ENCODE measurements around the gene CA11. TPM values are rescaled to one million over a fixed set of nuclear protein-coding genes. Genes with fewer than 3 reads are reported as not detected.
"Not testable (repeated sequence)": the region's sequence is repeated elsewhere in the genome, so short reads cannot be mapped to it uniquely, and the experiment has no call there.

CA11 gene
- 1 to 10 TPM; 3.0 to 4.6 TPM for total RNA-seq

DNA sequence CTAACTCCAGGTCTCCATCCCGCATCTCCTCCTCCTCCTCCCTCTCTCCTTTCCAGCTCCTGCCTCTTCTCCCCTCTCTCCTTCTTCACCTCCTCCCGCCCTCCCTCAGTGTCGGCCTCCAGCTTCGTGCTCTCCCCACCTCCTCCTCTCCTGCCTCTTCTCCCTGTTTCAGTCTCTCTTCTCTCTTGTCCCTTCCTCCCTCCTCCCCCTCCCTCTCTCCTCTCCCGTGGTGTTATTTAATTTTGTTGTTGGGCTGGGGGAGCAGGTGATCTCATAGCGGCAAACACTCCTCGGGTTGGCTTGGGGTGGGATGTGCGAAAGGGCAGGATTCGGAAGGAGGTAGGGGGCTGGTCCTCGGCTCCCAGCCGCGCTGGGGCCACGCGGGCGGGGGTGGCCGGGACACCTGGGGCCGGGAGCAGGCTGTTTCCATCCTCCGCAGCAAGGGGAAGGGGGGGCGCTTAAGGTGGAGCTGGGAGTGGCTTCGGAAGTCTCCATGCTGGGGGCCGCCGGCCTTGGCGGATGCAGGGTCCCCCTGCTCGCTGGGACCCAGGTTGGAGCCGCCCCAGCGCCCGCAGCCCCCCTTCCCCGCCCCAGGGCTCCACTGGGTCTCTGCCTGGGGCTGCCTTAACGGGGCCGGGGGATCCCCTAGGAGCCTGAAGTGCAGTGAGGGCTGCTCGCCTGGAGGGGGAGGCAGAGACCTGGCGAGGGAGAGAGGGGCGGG, at the start of gene CA11:
CA11 (minus strand) TSS at position 187 of the 721 bp plus-strand sequence. CDS start 555 bp downstream, outside the sequence.
- Histone ChIP-seq H3K4me1 (ENCODE audit: control insufficient read depth in 1 of 2, low read depth in 2 of 2) (peaks cover 6 to 17% of the 10 kb centered on the region in 2 donors), H3K27ac (peak within 1 kb of the TSS; percentile 85 to 88), H3K9me3 (no peaks in the 10 kb centered on the region), H3K27me3 (replicated peaks; ENCODE audit: insufficient read depth) (no peaks in the 10 kb centered on the region), H3K36me3 (no peaks in the 10 kb centered on the region), H3K4me3 (peak within 1 kb of the TSS; percentile 84)
- peak; percentile 61 for ATAC-seq (ENCODE audit: insufficient number of reproducible peaks, low FRiP score, low read depth)
- TF ChIP-seq, protein P1, sequence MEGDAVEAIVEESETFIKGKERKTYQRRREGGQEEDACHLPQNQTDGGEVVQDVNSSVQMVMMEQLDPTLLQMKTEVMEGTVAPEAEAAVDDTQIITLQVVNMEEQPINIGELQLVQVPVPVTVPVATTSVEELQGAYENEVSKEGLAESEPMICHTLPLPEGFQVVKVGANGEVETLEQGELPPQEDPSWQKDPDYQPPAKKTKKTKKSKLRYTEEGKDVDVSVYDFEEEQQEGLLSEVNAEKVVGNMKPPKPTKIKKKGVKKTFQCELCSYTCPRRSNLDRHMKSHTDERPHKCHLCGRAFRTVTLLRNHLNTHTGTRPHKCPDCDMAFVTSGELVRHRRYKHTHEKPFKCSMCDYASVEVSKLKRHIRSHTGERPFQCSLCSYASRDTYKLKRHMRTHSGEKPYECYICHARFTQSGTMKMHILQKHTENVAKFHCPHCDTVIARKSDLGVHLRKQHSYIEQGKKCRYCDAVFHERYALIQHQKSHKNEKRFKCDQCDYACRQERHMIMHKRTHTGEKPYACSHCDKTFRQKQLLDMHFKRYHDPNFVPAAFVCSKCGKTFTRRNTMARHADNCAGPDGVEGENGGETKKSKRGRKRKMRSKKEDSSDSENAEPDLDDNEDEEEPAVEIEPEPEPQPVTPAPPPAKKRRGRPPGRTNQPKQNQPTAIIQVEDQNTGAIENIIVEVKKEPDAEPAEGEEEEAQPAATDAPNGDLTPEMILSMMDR (IDR thresholded peaks at IDR 0.05), result peak; percentile 93
- DNase-seq (ENCODE audit: low spot score), result no peak

DNA sequence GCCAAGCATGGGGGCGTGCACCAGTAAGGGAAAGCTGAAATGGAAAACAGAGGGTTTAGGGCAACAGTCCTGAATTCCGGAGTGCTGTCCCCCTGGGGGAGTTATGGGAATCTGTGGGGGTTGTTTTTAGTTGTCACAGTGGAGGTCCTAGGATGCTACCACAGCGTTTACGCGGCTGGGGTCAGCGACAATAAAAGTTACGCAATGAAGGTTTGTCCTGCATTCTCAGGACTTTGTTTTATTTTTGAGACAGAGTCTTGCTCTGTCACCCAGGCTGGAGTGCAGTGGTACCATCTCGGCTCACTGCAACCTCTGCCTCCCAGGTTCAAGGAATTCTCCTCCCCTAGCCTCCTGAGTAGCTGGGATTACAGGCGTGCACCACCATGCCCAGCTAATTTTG, 47.6 kb upstream of the CA11 start:
- H3K4me3 ChIP-seq; H3K36me3 ChIP-seq; H3K4me1 ChIP-seq (ENCODE audit: control insufficient read depth in 1 of 2, low read depth in 2 of 2); H3K9me3 ChIP-seq; DNase-seq (ENCODE audit: low spot score); ATAC-seq (ENCODE audit: insufficient number of reproducible peaks, low FRiP score, low read depth); H3K27me3 ChIP-seq (replicated peaks; ENCODE audit: insufficient read depth); H3K27ac ChIP-seq: not testable (repeated sequence)

GRCh38 chr19:48689449-48689848, 43.5 kb upstream of the CA11 start:
- H3K27ac ChIP-seq, result no peak overlapping the region
- ATAC-seq (ENCODE audit: insufficient number of reproducible peaks, low FRiP score, low read depth) (no peak), DNase-seq (ENCODE audit: low spot score) (no peak)
- H3K4me1 ChIP-seq (ENCODE audit: control insufficient read depth in 1 of 2, low read depth in 2 of 2), result no peaks in the 10 kb centered on the region
- no peaks in the 10 kb centered on the region for H3K9me3 ChIP-seq
- peaks cover 2% of the 10 kb centered on the region for H3K36me3 ChIP-seq
- H3K4me3 ChIP-seq, result no peak overlapping the region
- TF ChIP-seq, protein P1 (IDR thresholded peaks at IDR 0.05), result no peak
- H3K27me3 ChIP-seq (replicated peaks; ENCODE audit: insufficient read depth), result no peaks in the 10 kb centered on the region

DNA sequence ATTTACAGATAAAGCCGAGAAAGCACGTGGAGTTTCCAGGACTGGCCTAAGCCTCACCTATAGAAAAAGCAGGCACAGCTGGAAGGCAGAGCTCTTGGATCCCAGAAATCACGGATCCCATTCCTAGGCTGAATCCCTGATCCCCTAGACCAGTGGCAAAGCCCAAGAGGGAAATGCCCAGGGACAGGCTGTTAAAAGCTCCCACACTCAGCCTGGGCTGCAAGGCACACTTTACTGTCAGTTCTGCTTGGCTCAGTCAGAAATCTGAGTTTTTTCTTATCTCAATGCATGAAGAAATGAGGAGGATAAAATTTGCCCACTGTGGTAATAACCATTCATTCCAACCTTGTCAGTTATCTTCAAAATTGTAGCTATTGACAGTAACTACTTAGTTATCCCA, 41.8 kb upstream of the CA11 start:
- Histone ChIP-seq H3K9me3 (no peaks in the 10 kb centered on the region), H3K4me3 (no peak overlapping the region), H3K4me1 (ENCODE audit: control insufficient read depth in 1 of 2, low read depth in 2 of 2) (no peaks in the 10 kb centered on the region), H3K27ac (no peak overlapping the region), H3K36me3 (peaks cover 2% of the 10 kb centered on the region), H3K27me3 (replicated peaks; ENCODE audit: insufficient read depth) (no peaks in the 10 kb centered on the region)
- TF ChIP-seq, protein P1 (IDR thresholded peaks at IDR 0.05), result no peak
- ATAC-seq (ENCODE audit: insufficient number of reproducible peaks, low FRiP score, low read depth) (no peak), DNase-seq (ENCODE audit: low spot score) (no peak)

DNA sequence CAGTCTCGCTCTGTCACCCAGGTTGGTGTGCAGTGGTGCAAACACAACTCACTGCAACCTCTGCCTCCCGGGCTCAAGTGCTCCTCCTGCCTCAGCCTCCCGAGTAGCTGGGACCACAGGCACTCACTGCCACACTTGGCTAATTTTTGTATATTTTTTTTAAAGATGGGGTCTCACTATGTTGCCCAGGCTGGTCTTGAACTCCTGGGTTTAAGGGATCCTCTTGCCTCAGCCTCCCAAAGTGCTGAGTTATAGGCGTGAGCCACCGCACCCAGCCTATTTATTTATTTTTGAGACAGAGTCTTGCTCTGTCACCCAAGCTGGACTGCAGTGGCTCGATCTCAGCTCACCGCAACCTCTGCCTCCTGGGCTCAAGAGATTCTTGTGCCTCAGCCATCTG, 40.6 kb upstream of the CA11 start:
- H3K27me3 ChIP-seq (replicated peaks; ENCODE audit: insufficient read depth); ATAC-seq (ENCODE audit: insufficient number of reproducible peaks, low FRiP score, low read depth); H3K9me3 ChIP-seq; H3K4me3 ChIP-seq; H3K36me3 ChIP-seq; DNase-seq (ENCODE audit: low spot score); H3K27ac ChIP-seq; H3K4me1 ChIP-seq (ENCODE audit: control insufficient read depth in 1 of 2, low read depth in 2 of 2): not testable (repeated sequence)

DNA sequence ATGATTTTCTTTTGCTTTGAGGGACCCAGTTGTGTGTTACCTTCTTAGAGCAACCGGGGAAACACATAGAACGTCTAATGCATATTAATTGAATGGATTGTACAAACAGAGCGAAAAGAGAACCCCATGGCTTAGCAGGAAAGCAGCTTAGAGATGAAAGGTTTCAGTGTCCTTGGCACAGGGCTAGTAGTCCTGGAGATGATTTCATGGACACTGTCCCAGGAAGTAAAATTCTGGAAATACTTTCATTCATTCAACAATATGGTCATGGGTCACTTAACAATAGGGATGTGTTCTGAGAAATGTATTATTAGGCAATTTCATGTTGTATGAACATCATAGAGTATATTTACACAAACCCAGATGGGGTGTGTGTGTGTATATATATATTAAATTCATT, 40.1 kb upstream of the CA11 start:
- no peak for DNase-seq (ENCODE audit: low spot score)
- no peaks in the 10 kb centered on the region for H3K27me3 ChIP-seq (replicated peaks; ENCODE audit: insufficient read depth)
- H3K27ac ChIP-seq, result no peak overlapping the region
- TF ChIP-seq, protein P1 (IDR thresholded peaks at IDR 0.05), result no peak
- no peaks in the 10 kb centered on the region for H3K9me3 ChIP-seq
- no peak overlapping the region for H3K4me3 ChIP-seq
- no peaks in the 10 kb centered on the region for H3K4me1 ChIP-seq (ENCODE audit: control insufficient read depth in 1 of 2, low read depth in 2 of 2)
- ATAC-seq (ENCODE audit: insufficient number of reproducible peaks, low FRiP score, low read depth), result no peak
- H3K36me3 ChIP-seq, result no peaks in the 10 kb centered on the region

Measured in thoracic aorta (tissue), 2 donors.